DND-41 (cell line): Measurements from ENCODE around the gene OSR1.

ENCODE experiments used
- ATAC-seq: fragments of 200-7000 bp; cut with Tn5 transposase; 3 replicates; pipeline ENCODE4 v1.9.1; 2021; ENCODE audit warnings: low read depth; ENCODE audit not compliant: insufficient read depth
- DNase-seq: peaks from one replicate; pipeline ENCODE4 v3.0.0-alpha.2; 2020
- H2AFZ ChIP-seq: 2 replicates; pipeline ENCODE4 v1.6.0; 2012; ENCODE audit warnings: low read depth, low read length
- H3K27ac ChIP-seq: 2 replicates; pipeline ENCODE4 v1.5.1; 2012; ENCODE audit warnings: low read length, inconsistent platforms
- H3K27me3 ChIP-seq: fragments of 200-600 bp; sonication (generic); 2 replicates; pipeline ENCODE4 v1.6.0; 2012; ENCODE audit warnings: low read length, mild to moderate bottlenecking, inconsistent platforms; ENCODE audit not compliant: insufficient read depth, poor library complexity
- H3K36me3 ChIP-seq: 2 replicates; pipeline ENCODE4 v1.5.1; 2012; ENCODE audit warnings: low read length, inconsistent platforms; ENCODE audit not compliant: insufficient read depth
- H3K4me1 ChIP-seq: 2 replicates; pipeline ENCODE4 v1.5.1; 2012; ENCODE audit warnings: mild to moderate bottlenecking, low read length; ENCODE audit not compliant: insufficient read depth
- H3K4me2 ChIP-seq: 2 replicates; pipeline ENCODE4 v1.6.0; 2012; ENCODE audit warnings: mild to moderate bottlenecking, moderate library complexity, low read length, inconsistent platforms; ENCODE audit not compliant: insufficient read depth
- H3K4me3 ChIP-seq, 2 experiments: fragments of 200-600 bp in 1 of 2; shearing (Covaris generic) in 1 of 2; 2 replicates each; pipeline ENCODE4 v1.5.1; 2012 to 2016; ENCODE audit warnings: inconsistent platforms in 2 of 2, low read length in 2 of 2, mild to moderate bottlenecking in 2 of 2, low read depth in 1 of 2, moderate library complexity in 1 of 2
- H3K79me2 ChIP-seq: 2 replicates; pipeline ENCODE4 v1.6.0; 2012; ENCODE audit warnings: low read length, inconsistent platforms; ENCODE audit not compliant: insufficient read depth
- H3K9ac ChIP-seq: 2 replicates; pipeline ENCODE4 v1.6.0; 2012; ENCODE audit warnings: low read depth, mild to moderate bottlenecking, inconsistent platforms, low read length, moderate library complexity
- H3K9me3 ChIP-seq: 2 replicates; pipeline ENCODE4 v1.5.1; 2012; ENCODE audit warnings: low read length, moderate library complexity, mild to moderate bottlenecking, inconsistent platforms; ENCODE audit not compliant: insufficient read depth, severe bottlenecking
- H4K20me1 ChIP-seq: 2 replicates; pipeline ENCODE4 v1.6.0; 2012; ENCODE audit warnings: low read length; ENCODE audit not compliant: insufficient read depth
- EZH2 ChIP-seq: IDR thresholded peaks from 3 replicates; pipeline ENCODE4 v1.6.1; 2012; ENCODE audit warnings: borderline replicate concordance, low read depth, mild to moderate bottlenecking, moderate library complexity, low read length, inconsistent platforms; ENCODE audit not compliant: severe bottlenecking
- TF ChIP-seq, protein P1 (sequence below): IDR thresholded peaks from 2 replicates; pipeline ENCODE4 v1.5.1; 2012; ENCODE audit warnings: borderline replicate concordance, low read length, moderate library complexity, mild to moderate bottlenecking; ENCODE audit not compliant: poor library complexity, severe bottlenecking; ENCODE audit errors: extremely low read depth

OSR1 gene

DNA sequence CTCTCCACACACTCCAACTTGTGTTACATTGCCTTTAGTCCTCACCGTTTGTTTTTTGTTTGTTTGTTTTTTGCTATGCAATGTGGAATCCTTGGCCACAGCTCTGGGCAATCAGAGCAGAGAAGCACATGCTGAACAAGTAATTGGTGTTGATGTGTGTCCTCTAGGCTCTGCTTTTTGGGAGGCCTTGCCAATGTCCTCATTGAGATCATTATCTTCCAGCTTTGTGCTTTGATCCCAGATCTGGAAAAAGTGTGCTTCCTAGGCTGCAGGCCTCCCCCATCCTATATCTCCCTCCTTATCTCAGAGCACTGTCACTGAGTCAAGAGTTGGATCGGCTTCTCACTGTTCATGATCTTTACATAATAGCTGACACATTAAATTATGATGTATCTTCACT is 25.9 kb downstream of the OSR1 start:
- DNase-seq (no peak), ATAC-seq (no peak)
- H3K9ac ChIP-seq: no peak overlapping the region
- no peaks in the 10 kb centered on the region for H3K79me2 ChIP-seq
- TF ChIP-seq EZH2: no peak
- TF ChIP-seq, protein P1, sequence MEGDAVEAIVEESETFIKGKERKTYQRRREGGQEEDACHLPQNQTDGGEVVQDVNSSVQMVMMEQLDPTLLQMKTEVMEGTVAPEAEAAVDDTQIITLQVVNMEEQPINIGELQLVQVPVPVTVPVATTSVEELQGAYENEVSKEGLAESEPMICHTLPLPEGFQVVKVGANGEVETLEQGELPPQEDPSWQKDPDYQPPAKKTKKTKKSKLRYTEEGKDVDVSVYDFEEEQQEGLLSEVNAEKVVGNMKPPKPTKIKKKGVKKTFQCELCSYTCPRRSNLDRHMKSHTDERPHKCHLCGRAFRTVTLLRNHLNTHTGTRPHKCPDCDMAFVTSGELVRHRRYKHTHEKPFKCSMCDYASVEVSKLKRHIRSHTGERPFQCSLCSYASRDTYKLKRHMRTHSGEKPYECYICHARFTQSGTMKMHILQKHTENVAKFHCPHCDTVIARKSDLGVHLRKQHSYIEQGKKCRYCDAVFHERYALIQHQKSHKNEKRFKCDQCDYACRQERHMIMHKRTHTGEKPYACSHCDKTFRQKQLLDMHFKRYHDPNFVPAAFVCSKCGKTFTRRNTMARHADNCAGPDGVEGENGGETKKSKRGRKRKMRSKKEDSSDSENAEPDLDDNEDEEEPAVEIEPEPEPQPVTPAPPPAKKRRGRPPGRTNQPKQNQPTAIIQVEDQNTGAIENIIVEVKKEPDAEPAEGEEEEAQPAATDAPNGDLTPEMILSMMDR: no peak
- H3K27me3 ChIP-seq: no peaks in the 10 kb centered on the region
- no peak overlapping the region for H3K27ac ChIP-seq
- no peaks in the 10 kb centered on the region for H3K4me1 ChIP-seq
- no peaks in the 10 kb centered on the region for H3K9me3 ChIP-seq
- H3K4me3 ChIP-seq: no peak overlapping the region
- no peak overlapping the region for H2AFZ ChIP-seq
- no peaks in the 10 kb centered on the region for H3K36me3 ChIP-seq
- H3K4me2 ChIP-seq: no peak overlapping the region
- no peaks in the 10 kb centered on the region for H4K20me1 ChIP-seq

DNA sequence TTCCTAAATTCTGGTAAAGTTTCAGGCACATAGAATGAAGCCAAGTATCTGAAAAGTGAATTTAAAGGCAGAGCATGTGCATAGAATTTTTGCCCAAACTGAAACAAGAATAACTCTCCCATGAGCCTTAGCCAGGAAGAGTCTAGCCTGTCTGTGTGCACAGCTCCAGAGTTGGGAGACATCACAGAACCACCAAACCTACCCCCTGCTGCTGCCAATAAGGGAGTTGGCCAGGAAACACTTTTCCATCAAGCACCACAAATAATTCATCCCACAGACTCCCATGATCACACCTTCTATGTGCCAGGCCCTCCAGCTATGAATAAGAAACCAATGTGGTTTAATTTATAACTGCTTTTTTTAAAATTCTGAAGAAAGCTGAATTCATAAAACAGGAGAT is 27.0 kb downstream of the OSR1 start:
- no peaks in the 10 kb centered on the region for H3K9me3 ChIP-seq
- H3K4me3 ChIP-seq: no peak overlapping the region
- H2AFZ ChIP-seq: no peak overlapping the region
- TF ChIP-seq, protein P1: no peak
- TF ChIP-seq EZH2: no peak
- H3K9ac ChIP-seq: no peak overlapping the region
- no peaks in the 10 kb centered on the region for H3K79me2 ChIP-seq
- ATAC-seq (no peak), DNase-seq (no peak)
- no peak overlapping the region for H3K4me2 ChIP-seq
- H3K27ac ChIP-seq: no peak overlapping the region
- H4K20me1 ChIP-seq: no peaks in the 10 kb centered on the region
- H3K4me1 ChIP-seq: no peaks in the 10 kb centered on the region
- no peaks in the 10 kb centered on the region for H3K27me3 ChIP-seq
- no peaks in the 10 kb centered on the region for H3K36me3 ChIP-seq

DNA sequence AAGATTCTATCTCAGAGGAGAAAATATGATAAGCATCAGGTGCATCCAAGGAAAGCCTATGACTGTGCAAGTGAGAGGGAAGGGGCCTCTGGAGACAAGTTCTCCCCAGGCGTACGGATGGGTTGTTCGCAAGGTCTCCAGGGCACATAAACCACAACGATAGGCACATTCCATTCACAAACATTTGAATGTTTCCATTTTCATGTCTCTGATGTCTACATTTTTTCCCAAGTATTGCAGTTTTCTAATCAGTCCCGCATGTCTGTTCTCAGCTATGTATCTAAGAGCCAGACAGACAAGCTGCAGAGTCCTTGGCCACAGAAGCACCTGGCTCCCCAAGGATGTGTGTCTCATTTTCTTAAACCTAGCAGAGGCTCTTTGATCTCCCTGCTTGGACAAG is 28.0 kb downstream of the OSR1 start:
- H3K4me3 ChIP-seq: no peak overlapping the region
- no peaks in the 10 kb centered on the region for H3K27me3 ChIP-seq
- no peak overlapping the region for H3K4me2 ChIP-seq
- TF ChIP-seq EZH2: no peak
- TF ChIP-seq, protein P1: no peak
- ATAC-seq: no peak
- H3K79me2 ChIP-seq: no peaks in the 10 kb centered on the region
- no peak overlapping the region for H2AFZ ChIP-seq
- no peaks in the 10 kb centered on the region for H3K9me3 ChIP-seq
- no peak for DNase-seq
- H4K20me1 ChIP-seq: no peaks in the 10 kb centered on the region
- H3K9ac ChIP-seq: no peak overlapping the region
- H3K36me3 ChIP-seq: no peaks in the 10 kb centered on the region
- H3K27ac ChIP-seq: no peak overlapping the region
- no peaks in the 10 kb centered on the region for H3K4me1 ChIP-seq

DNA sequence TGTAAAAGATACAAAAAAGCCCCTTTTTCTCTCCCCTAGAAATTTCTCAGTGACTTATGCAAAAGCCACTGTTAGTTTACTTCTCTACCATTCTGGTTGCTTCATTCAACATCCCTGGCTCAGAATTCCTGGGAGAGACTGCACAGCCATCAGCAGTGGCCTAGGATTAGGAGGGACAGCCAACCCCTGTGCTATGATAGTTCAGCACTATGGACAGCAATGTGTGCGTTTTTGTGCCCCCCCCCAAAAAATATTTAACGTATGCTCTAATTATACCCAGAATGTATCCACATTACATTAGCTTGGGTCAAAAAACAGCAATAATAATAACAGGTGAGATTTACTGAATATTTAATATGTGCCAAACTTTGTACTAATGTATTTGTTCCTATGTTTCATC is 29.0 kb downstream of the OSR1 start:
- H3K9ac ChIP-seq: no peak overlapping the region
- no peak overlapping the region for H3K27ac ChIP-seq
- H2AFZ ChIP-seq: no peak overlapping the region
- no peaks in the 10 kb centered on the region for H3K9me3 ChIP-seq
- ATAC-seq (no peak), DNase-seq (no peak)
- no peaks in the 10 kb centered on the region for H4K20me1 ChIP-seq
- H3K4me1 ChIP-seq: no peaks in the 10 kb centered on the region
- TF ChIP-seq, protein P1: no peak
- no peak for TF ChIP-seq EZH2
- no peaks in the 10 kb centered on the region for H3K79me2 ChIP-seq
- no peak overlapping the region for H3K4me2 ChIP-seq
- no peaks in the 10 kb centered on the region for H3K36me3 ChIP-seq
- no peak overlapping the region for H3K4me3 ChIP-seq
- H3K27me3 ChIP-seq: no peaks in the 10 kb centered on the region
